Measurements from ENCODE around the gene HECA.
A peak's percentile ranks its signal among the peaks of the same experiment; 100 is the strongest.

The HECA gene

GRCh38 chr6:139134817-139135577 is at the start of gene HECA:
HECA (plus strand) TSS chr6:139135080; CDS start chr6:139135397, 317 bp downstream.
- peak; percentile 98 for DNase-seq (ENCODE audit: low spot score)
- peak within 1 kb of the TSS; percentile 86 to 91 for H3K27ac ChIP-seq
- TF ChIP-seq CTCF (IDR thresholded peaks at IDR 0.05) = no peak
- H3K4me3 ChIP-seq = peak within 1 kb of the TSS; percentile 96

DNA sequence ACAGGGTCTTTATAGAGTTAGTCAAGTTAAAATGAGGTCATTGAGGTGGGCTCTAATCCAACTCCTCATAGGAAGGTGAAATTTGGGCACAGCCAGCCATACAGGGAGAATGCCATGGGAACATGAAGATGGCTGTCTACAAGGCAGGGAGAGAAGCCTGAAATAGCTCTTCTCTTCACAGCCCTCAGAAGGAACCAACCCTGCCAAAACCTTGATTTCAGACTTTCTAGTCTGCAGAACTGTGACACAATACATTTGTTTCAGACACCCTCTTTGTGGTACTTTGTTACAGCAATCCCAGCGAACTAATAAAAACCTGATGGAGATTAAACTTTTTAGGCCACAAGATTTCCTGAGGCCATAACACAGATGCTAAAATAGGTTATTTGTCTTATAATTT is 43.1 kb upstream of the HECA start:
- Histone ChIP-seq H3K27ac (no peak overlapping the region), H3K4me3 (no peak overlapping the region)
- no peak for TF ChIP-seq CTCF (IDR thresholded peaks at IDR 0.05)
- no peak for DNase-seq (ENCODE audit: low spot score)

GRCh38 chr6:139099984-139100383 is 34.9 kb upstream of the HECA start:
- DNase-seq (ENCODE audit: low spot score) = no peak
- H3K4me3 ChIP-seq = no peak overlapping the region
- no peak overlapping the region for H3K27ac ChIP-seq
- no peak for TF ChIP-seq CTCF (IDR thresholded peaks at IDR 0.05)

- DNase-seq (ENCODE audit: low spot score) = no peak
- Histone ChIP-seq H3K27ac (no peak overlapping the region), H3K4me3 (no peak overlapping the region)
- TF ChIP-seq CTCF (IDR thresholded peaks at IDR 0.05) = no peak
Measured at GRCh38 chr6:139107051-139107450, 27.8 kb upstream of the HECA start.

- Histone ChIP-seq H3K4me3 (no peak overlapping the region), H3K27ac (no peak overlapping the region)
- DNase-seq (ENCODE audit: low spot score) = no peak
- no peak for TF ChIP-seq CTCF (IDR thresholded peaks at IDR 0.05)
Measured at GRCh38 chr6:139108378-139108777, 26.5 kb upstream of the HECA start.

- DNase-seq (ENCODE audit: low spot score) = no peak
- H3K4me3 ChIP-seq = no peak overlapping the region
- no peak overlapping the region for H3K27ac ChIP-seq
- TF ChIP-seq CTCF (IDR thresholded peaks at IDR 0.05) = no peak
Measured at GRCh38 chr6:139109558-139109957, 25.3 kb upstream of the HECA start.

DNA sequence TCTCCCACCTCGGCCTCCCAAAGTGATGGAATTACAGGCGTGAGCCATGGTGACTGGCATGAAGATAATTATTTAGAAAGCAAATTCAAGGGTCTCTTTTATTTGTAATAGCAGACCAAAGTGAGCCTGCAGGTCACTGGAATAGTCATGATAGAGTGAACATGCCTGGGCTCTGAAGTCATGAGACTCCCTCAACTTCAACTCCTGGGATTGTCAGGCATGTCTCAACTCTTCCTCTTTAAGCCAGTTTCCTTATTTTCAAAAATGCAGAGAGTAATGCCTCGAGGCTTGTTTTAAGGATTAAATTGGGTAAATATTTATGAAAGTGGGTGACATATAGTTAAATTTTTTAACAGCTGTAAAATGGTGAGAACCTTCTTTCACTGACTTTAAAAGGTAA is 22.7 kb upstream of the HECA start:
- TF ChIP-seq CTCF (IDR thresholded peaks at IDR 0.05) = no peak
- Histone ChIP-seq H3K27ac (no peak overlapping the region), H3K4me3 (no peak overlapping the region)
- DNase-seq (ENCODE audit: low spot score) = no peak
